ENCODE results near the gene CLASP1.

GRCh38 chr2:121653035-121653434 is 3.8 kb upstream of the CLASP1 start:
- TF ChIP-seq CTCF (IDR thresholded peaks at IDR 0.05) = no peak
- no peak for TF ChIP-seq POLR2A (IDR thresholded peaks at IDR 0.05)
